Measurements from ENCODE around the gene ARHGEF18. TPM values are rescaled to one million over a fixed set of nuclear protein-coding genes. Genes with fewer than 3 reads are reported as not detected.

The ARHGEF18 gene
- total and polyA plus RNA-seq, 2 donors (not counting 1 experiment from before 2014, with no cell fraction given), result 74.0 to 94.9 TPM

DNA sequence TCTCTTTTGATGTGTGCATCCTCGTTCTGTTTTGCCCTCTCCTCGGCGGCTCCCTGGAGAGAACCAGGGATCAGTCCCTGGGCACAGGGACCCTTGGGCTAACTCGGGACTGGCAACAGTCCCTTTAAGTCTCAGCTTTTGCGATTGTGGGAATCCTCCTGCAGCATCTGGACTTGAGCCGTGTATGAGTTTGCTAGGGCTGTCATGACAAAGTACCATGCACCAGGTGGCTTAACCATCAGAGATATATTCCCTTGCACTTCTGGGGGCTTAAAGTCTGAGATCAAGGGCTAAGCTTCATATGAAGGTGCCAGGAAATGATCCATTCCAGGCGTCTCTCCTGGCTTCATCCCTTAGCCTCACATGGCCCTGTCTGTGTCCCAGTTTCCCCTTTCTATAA, 34.5 kb downstream of the ARHGEF18 start:
- no peaks in the 10 kb centered on the region for H3K9me3 Mint-ChIP-seq (ENCODE audit: insufficient read depth)
- POLR2A ChIA-PET, result no interaction called here
- CTCF ChIA-PET, result interaction anchor here (0.9 to 6.5 kb wide), 9 partner anchors 14 to 281 kb away, joined by 3 to 57 read pairs (median 5); partner anchors contain the start of gene ARHGEF18
- Histone ChIP-seq H3K27ac (ENCODE audit: low read length in 2 of 2) (no peak overlapping the region), H3K9me3 (ENCODE audit: control extremely low read depth in 1 of 3, control insufficient read depth in 2 of 3, insufficient read depth in 1 of 3, low read length in 2 of 3) (no peaks in the 10 kb centered on the region), H4K20me1 (ENCODE audit: control insufficient read depth, insufficient read depth, low read length, poor library complexity, severe bottlenecking) (peaks cover 84% of the 10 kb centered on the region), H3K9ac (ENCODE audit: low read length) (no peak overlapping the region), H3K4me2 (replicated peaks; ENCODE audit: low read depth, low read length, poor library complexity, severe bottlenecking) (no peak overlapping the region), H3K36me3 (replicated peaks in 1 of 2; ENCODE audit: control extremely low read depth in 1 of 2, control insufficient read depth in 1 of 2, extremely low read depth in 1 of 2, insufficient read depth in 2 of 2, low read length in 1 of 2) (peaks cover 23 to 82% of the 10 kb centered on the region in 2 experiments), H3K4me3 (ENCODE audit: control extremely low read depth in 1 of 5, extremely low read depth in 1 of 5, insufficient read depth in 1 of 5, low read depth in 2 of 5, low read length in 4 of 5) (no peak overlapping the region), H3K4me1 (ENCODE audit: control insufficient read depth in 2 of 2, insufficient read depth in 2 of 2, low read length in 2 of 2) (peaks cover 0 to 12% of the 10 kb centered on the region in 2 donors), H2AFZ (ENCODE audit: insufficient read depth, low read depth, low read length, poor library complexity, severe bottlenecking) (no peak overlapping the region), H3K79me2 (ENCODE audit: control insufficient read depth, insufficient read depth, low read length) (peaks cover 72% of the 10 kb centered on the region), H3K27me3 (replicated peaks in 1 of 4; ENCODE audit: control extremely low read depth in 1 of 4, control insufficient read depth in 3 of 4, insufficient read depth in 4 of 4, low read length in 3 of 4) (no peaks in the 10 kb centered on the region)
- ATAC-seq (ENCODE audit: low read depth), result no peak
- TF ChIP-seq, protein P1, sequence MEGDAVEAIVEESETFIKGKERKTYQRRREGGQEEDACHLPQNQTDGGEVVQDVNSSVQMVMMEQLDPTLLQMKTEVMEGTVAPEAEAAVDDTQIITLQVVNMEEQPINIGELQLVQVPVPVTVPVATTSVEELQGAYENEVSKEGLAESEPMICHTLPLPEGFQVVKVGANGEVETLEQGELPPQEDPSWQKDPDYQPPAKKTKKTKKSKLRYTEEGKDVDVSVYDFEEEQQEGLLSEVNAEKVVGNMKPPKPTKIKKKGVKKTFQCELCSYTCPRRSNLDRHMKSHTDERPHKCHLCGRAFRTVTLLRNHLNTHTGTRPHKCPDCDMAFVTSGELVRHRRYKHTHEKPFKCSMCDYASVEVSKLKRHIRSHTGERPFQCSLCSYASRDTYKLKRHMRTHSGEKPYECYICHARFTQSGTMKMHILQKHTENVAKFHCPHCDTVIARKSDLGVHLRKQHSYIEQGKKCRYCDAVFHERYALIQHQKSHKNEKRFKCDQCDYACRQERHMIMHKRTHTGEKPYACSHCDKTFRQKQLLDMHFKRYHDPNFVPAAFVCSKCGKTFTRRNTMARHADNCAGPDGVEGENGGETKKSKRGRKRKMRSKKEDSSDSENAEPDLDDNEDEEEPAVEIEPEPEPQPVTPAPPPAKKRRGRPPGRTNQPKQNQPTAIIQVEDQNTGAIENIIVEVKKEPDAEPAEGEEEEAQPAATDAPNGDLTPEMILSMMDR (IDR thresholded peaks at IDR 0.05), result no peak
- TF ChIP-seq EZH2 (IDR thresholded peaks at IDR 0.05; ENCODE audit: borderline replicate concordance, insufficient read depth, low read depth, low read length, poor library complexity, severe bottlenecking), result no peak
- peak overlapping the region; percentile 65 for H3K27ac Mint-ChIP-seq
- intact Hi-C loops (cut with micrococcal nuclease), result no loop called here
- peaks cover 20% of the 10 kb centered on the region for H3K4me1 Mint-ChIP-seq
- H3K4me3 Mint-ChIP-seq, result no peak overlapping the region
- 96% methylated on average over 7 of the region's 7 CpGs for WGBS (ENCODE audit: insufficient coverage)
- DNase-seq, result no peak
- H3K27me3 Mint-ChIP-seq, result no peaks in the 10 kb centered on the region

DNA sequence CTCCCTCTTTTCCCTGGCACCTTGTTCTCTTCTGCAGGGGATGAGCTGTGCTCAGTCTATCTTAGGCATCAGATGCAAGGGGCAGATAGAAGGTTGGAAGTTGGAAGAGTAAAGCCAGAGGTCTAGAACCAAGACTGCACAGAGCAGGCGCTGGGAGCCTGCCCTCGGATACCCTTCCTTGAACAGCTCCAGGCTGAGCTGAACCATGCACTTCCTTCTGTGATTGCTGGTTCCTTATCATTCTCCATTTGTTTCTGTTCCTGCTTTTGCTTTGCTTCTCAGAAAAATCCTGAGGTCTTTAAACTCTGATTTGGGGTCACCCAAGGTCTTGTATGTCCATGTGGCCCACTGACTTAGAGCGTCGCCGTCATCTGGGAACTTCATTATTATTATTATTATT, 36.3 kb downstream of the ARHGEF18 start:
- no peak for ATAC-seq (ENCODE audit: low read depth)

More for the DNA sequence above, 36.3 kb downstream of the ARHGEF18 start:
- no peaks in the 10 kb centered on the region for H3K27me3 Mint-ChIP-seq
- POLR2A ChIA-PET, result no interaction called here
- Histone ChIP-seq H3K79me2 (ENCODE audit: control insufficient read depth, insufficient read depth, low read length) (peaks cover 72% of the 10 kb centered on the region), H4K20me1 (ENCODE audit: control insufficient read depth, insufficient read depth, low read length, poor library complexity, severe bottlenecking) (peaks cover 73% of the 10 kb centered on the region), H3K4me1 (ENCODE audit: control insufficient read depth in 2 of 2, insufficient read depth in 2 of 2, low read length in 2 of 2) (peaks cover 0 to 7% of the 10 kb centered on the region in 2 donors), H2AFZ (ENCODE audit: insufficient read depth, low read depth, low read length, poor library complexity, severe bottlenecking) (no peak overlapping the region), H3K27ac (ENCODE audit: low read length in 2 of 2) (no peak overlapping the region), H3K4me3 (ENCODE audit: control extremely low read depth in 1 of 5, extremely low read depth in 1 of 5, insufficient read depth in 1 of 5, low read depth in 2 of 5, low read length in 4 of 5) (no peak overlapping the region), H3K9me3 (ENCODE audit: control extremely low read depth in 1 of 3, control insufficient read depth in 2 of 3, insufficient read depth in 1 of 3, low read length in 2 of 3) (no peaks in the 10 kb centered on the region), H3K36me3 (replicated peaks in 1 of 2; ENCODE audit: control extremely low read depth in 1 of 2, control insufficient read depth in 1 of 2, extremely low read depth in 1 of 2, insufficient read depth in 2 of 2, low read length in 1 of 2) (peaks cover 24 to 78% of the 10 kb centered on the region in 2 experiments), H3K27me3 (replicated peaks in 1 of 4; ENCODE audit: control extremely low read depth in 1 of 4, control insufficient read depth in 3 of 4, insufficient read depth in 4 of 4, low read length in 3 of 4) (no peaks in the 10 kb centered on the region), H3K9ac (ENCODE audit: low read length) (no peak overlapping the region), H3K4me2 (replicated peaks; ENCODE audit: low read depth, low read length, poor library complexity, severe bottlenecking) (no peak overlapping the region)
- peaks cover 13% of the 10 kb centered on the region for H3K4me1 Mint-ChIP-seq
- CTCF ChIA-PET, result interaction anchor here (0.8 to 6.5 kb wide), 3 partner anchors 13 to 58 kb away, joined by 3 to 57 read pairs (median 3); no protein-coding TSS in a partner anchor
- H3K27ac Mint-ChIP-seq, result no peak overlapping the region
- TF ChIP-seq EZH2 (IDR thresholded peaks at IDR 0.05; ENCODE audit: borderline replicate concordance, insufficient read depth, low read depth, low read length, poor library complexity, severe bottlenecking), result no peak
- TF ChIP-seq, protein P1 (IDR thresholded peaks at IDR 0.05), result no peak
- intact Hi-C loops (cut with micrococcal nuclease), result no loop called here
- WGBS (ENCODE audit: insufficient coverage), result 75% methylated on average over 2 of the region's 5 CpGs
- no peak for DNase-seq
- no peaks in the 10 kb centered on the region for H3K9me3 Mint-ChIP-seq (ENCODE audit: insufficient read depth)
- no peak overlapping the region for H3K4me3 Mint-ChIP-seq

Measured in B cell (primary cell).